Measurements from ENCODE around the gene EGLN3.

Gene EGLN3

DNA sequence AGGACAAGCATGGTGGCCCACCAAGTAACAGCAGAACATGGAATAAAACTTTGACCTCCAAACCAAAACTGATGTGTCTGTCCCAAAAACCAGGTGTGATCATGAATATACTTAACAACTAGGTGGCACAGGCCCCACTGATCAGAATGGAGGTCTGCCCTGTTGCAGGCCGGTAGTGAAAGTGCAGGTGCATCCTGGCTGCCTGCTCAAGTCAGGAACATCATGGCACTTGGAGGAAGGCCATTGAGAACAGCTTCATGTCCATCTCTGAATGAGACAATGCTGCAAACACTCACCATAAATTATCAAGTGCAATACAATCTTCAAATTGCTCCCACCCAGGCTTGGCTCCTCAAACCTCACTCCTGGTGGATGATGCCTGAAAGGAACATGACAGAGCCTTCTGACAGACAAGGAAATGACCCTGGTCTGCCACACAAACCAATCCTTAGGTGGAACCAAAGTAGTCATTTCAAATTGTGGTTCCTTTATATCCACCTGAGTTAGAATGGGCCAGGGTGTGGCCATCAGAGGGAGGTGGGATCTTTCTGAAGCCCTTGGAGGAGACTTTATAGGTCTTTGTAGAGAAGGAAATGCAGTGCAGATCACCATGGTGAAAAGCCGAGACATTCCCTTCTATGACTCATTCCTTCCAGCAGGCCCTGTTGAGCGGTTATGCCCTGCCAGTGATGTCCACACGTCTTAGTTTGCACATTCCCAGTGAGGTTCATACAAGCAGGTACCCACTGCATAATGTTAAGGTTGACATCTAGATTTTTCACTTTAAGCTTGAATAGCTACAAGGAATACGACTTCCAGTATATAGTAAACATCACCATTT lies 36.0 kb downstream of the EGLN3 start:
- DNase-seq (ENCODE audit: low read depth, low spot score), result no peak

DNA sequence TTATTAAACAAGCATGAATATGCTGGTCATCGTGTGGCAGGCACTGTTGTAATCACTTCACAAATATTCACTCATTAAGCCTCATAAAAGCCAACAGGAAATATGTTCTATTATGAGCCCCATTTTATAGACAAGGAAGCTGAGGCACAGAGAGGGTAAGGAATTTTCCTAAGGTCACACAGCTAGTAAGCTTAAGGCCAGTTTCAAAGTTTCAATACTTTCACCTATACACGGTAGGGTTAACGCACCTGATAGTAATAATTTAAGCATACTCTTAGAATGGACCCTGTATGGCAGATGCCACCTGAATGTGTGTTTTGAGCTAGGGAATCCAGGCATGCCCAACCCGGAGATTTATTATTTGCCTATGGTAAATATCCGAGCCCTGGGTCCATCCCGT lies 39.8 kb downstream of the EGLN3 start:
- no peak for DNase-seq (ENCODE audit: low read depth, low spot score)

DNA sequence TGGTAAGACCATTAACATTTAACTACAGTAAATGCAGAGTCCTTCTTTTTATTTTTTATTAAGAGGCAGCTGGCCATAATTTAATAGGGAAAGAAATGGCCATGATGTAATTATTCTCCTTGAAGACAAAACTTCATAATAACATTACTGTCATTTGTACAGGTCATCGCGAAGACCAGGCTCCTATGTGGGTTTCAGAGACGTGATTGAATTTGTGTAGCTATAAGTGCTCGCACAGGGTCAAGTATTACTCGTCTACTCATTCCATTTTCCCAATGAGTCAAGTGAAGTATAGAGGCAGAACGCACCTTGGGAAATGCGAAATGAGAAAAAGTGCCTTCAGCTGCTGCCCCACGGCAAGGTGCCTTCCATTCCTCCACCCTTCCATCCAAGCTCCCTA lies 40.4 kb downstream of the EGLN3 start:
- DNase-seq (ENCODE audit: low read depth, low spot score), result no peak

DNA sequence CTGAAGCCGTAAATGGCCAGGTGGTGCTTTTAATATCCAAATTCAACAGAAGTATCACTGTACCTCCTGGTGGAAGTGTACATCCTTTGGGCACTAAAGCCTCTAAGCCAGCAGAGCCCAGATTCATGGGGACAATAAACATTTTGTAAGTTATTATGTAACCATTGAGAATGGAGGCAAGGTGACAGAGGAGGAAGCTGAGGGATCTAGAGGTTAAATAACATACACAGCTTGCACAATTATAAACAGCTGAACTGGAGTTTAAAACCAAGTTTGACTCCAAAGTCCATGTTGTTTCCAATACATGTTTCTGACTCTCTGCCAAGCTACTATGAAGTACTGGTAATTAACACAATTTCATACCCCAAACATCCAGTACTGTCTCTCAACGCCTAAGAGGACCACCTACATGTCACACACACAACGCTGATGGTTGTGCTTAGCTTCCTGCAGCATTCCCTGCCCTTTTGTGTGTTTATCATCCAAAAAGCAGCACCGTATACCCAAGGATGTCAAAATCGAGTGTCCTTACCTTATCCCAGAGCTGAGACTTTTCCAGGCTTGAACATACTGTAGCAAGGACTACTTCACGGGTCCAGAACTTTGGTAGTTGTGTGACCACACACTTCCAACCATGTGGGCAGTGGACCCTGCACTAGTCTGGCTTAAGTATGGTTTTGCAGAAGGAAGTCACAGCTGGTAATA lies 41.3 kb downstream of the EGLN3 start:
- DNase-seq (ENCODE audit: low read depth, low spot score), result no peak

DNA sequence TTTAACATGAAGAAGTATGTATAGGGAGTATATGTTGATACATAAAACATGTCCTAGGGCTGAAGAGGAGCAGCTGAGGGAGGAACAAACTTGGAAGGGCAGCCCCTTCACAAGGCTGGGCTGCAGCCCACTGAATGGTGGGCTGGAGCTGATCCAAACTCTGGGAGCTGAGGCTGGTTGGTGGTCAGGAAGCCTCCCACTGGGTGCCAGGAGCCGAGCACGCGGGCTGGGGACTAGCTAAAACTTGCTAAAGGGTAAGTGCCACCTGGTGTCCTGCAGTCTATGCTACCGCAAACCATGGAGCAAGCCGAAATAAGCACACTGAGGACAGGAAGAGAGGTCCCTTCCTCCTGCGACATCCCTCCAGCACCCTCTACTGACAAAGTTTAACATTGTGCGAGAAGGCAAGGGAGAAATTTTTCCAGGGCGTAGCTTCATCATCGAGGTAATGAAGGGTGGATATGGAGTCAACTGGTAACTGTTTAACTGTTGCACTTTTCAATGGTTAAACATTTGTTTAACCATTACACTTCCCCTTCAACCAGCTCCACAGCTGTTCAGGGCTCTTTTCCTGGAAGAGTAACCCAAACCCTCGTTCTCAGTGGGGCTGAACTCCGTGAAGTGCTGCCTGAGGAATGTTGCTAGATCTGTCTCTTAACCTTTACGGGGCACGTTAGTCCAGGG lies 42.2 kb downstream of the EGLN3 start:
- DNase-seq (ENCODE audit: low read depth, low spot score), result no peak

DNA sequence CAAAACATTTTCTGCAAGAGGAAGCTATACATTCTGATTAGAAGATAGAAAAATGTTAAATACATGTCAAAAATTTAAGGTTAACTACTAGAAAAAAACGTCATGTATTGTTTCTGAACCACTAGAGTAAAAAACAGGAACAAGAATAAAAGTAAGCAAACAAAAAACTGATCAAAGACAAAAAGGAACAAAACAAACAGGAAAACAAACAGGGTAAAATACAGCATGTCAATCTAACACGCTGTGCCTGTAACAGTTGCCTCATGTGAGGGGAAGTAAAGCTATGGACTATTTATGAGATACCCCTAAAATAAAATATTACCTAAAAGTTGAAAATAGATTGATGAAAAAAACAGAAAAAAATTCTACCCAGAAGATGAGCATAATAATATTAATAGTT lies 43.9 kb downstream of the EGLN3 start:
- no peak for DNase-seq (ENCODE audit: low read depth, low spot score)

DNA sequence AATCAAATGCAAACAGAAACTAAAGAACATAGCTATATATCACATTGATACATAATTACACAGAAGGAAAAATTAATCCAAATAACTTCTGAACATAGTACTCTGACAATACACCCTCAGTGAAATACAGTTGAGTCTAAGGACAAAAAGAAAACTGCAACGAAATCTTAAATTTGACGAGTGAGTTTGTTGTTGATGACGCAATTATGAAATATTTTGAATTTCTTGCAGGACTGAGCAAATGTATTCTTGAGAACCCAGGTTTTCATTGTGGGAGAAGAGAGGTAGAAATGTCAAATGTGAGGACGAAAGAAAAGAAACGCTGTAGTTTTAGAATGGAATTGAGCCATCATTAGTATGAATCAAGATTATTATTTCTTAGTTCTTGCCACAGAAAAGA lies 46.3 kb downstream of the EGLN3 start:
- no peak for DNase-seq (ENCODE audit: low read depth, low spot score)

DNA sequence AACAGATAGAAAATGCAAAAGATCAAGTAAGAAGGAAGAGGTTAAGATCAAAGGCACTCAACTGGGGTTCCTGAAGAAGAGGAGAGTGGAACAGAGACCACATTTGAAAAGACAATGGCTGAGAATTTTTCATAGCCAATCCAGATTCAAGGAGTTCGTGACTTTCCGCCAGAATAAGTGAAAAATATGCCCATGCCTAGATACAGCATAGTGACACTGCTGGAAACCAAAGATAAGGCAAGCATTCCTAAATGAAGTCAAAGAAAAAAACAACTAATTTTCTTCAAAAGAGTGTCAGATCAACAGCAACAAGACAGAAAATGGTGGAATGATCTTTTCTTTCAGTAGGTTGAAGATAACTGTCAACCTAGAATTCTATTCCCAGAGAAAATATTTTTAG lies 47.5 kb downstream of the EGLN3 start:
- no peak for DNase-seq (ENCODE audit: low read depth, low spot score)

DNA sequence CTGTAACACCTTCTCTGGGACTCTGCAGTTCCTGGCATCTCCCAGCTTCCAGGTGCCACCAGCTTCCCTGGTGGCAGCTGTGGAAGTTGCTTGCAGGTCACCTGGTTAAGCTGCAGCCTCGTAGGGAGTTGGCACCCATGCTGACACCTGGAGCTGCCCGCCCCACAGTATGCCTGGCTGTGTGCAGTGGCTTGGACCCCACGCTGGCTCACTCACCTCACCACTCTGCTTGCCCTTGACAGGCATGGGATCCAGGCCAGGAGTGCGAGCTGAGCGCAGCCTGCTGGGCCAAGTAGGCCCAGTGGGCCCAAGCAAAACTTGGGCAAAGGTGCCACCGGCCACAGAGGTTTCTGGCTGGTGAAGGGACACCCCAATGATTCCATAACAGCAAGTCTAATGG lies 48.5 kb downstream of the EGLN3 start:
- DNase-seq (ENCODE audit: low read depth, low spot score), result no peak

DNA sequence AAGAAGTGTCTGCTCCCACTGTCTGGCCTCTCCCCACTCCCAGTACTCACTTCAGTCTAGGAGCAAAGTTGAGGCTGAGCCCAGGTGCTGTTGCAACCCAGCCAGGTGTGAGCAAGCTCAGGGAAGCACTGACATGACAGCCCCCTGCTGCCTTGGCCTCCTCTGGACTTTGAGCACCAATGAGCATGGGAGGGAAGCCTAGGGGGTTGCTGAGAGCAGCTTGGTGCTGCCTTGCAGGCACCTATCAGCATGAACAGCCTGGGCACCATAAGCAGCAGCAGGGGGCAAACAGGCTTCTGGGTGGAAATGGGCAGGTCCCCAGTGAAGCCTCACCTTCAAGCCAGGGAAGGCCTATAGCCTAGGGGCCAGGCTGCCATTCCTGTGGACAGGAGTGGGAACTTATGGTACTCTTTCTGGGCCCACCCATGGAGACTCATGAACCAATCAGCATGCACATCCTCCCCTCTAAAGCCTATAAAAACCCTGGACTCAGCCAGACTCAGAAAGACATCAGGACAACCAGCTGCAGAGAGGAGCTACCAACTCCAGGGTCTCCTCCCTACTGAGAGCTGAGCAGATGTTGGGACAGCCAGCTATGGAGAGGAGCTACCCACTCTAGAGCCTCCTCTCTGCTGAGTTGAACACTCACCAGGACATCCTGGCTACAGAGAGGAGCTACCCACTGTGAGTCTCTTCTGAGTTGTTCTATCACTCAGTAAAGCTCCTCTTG lies 49.3 kb downstream of the EGLN3 start:
- no peak for DNase-seq (ENCODE audit: low read depth, low spot score)

DNA sequence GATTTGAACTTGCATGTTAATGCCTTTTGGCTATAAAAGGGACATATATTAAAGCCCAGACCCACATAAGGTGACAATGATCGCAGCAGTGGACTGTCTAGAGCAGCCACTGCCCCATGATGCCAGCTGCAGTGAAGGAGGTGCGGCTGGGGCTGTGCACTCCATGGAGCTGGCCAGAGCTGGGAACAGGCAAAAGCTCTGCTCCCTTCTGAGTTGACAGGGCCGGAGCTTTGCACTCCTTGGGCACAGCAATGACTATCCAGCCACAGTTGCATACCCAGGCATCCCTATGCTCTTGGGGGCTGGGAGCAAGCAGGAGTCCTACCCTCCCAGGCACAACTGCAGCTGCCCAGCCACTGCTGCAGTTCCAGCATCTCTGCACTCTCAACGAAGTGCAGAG lies 50.2 kb downstream of the EGLN3 start:
- DNase-seq (ENCODE audit: low read depth, low spot score), result no peak

DNA sequence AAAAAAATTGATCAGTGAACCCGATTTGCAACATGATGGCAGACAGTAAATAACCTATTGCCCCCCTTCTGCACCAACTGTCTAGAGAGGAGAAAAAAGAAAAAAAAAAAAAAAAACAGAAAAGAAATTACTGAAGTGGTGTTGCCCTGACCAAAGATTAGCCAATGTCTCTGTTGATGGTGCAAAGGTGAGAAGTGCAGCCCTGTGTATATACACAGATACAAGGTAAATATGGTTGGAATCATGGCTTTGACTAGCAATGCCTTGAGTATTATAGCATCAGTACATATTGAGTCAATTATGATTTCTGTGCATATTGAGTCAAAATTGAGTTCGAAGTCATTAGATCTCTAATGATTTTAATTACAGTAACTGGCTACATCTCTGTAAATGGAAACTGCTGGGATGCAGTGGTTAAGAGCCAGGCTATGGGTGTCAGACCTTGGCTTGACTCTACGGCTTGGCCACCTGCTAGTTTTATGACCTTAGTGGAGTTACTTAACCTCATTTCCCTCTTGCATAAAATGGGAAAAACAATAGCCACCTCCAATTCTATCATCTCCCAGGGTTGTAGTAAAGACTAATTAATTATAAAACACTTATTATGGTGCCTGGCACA lies 51.0 kb downstream of the EGLN3 start:
- DNase-seq (ENCODE audit: low read depth, low spot score), result no peak

DNA sequence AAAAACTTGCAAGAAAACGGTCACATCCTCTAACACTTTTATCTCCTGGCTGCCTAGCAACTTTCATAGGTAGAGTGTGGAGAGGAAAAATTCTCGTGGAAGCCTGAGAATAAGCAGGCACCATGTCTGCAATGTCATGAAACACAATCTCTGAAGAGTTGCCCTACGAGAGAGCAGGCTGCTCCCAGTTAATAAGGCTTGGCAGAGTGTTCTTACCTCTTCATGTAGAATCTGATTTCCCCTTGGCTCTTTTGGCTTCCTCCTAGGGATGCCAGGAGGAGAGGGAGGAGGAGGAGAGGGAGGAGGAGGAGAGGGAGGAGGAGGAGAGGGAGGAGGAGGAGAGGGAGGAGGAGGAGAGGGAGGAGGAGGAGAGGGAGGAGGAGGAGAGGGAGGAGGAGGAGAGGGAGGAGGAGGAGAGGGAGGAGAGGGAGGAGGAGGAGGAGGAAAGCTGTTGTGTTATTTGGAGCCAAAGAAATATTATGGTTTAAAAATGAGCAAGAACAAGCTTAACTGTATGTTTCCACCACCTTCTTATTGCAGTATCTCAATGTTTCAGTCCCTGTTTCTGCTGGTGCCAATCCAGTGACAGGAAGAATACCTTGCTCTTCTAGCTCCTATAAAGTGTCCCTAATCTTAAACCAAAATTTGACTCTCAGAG lies 52.9 kb downstream of the EGLN3 start:
- no peak for DNase-seq (ENCODE audit: low read depth, low spot score)

DNA sequence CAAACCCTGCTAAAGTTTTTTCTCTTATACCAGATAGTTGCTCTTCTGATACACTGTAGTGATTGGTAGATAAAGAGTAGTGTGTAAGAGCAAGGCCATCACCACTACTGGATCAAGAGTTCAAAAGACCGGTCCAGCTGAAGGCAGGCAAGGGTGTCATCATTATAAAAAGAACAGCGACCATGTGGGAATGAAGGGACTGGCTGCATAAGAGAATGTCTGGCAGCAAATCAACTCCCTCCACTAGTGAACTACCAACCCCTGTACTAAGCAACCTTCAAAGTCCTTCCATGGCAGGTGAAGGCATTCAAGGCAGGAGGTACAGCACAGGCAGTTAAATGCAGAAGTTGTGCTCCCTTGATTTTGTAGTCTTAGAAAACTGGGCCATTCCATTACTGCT lies 53.5 kb downstream of the EGLN3 start:
- no peak for DNase-seq (ENCODE audit: low read depth, low spot score)

DNA sequence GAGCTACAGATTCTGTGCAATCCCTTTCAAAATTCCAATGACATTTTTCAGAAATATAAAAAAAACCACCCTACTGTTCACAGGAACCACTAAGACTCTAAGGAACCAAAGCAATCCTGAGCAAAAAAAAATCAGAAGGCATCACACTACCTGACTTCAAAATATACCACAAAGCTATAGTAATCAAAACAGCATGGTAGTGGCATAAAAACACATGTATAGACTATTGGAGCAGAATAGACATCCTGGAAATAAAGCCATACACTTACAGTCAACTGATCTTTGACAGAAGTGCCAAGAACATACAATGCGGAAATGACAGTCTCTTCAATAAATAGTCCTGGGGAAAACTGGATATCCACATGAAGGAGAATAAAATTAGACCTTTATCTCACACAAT lies 56.5 kb downstream of the EGLN3 start:
- DNase-seq (ENCODE audit: low read depth, low spot score), result no peak

DNA sequence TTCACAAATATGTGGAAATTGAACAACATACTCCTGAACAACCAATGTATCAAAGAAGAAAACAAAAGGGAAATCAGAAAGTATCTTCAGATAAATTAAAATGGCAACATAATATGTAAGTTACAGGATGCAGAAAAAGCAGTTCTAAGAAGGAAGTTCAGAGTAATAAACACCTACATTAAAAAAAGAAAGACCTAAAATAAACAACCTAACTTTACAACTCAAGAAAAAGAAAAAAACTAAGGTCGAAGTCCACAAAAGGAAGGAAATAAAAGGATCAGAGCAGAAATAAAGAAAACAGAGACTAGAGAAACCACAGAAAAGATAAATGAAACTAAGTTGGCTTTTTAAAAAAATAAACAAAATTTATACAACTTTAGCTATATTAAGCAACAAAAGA lies 59.2 kb downstream of the EGLN3 start:
- no peak for DNase-seq (ENCODE audit: low read depth, low spot score)

DNA sequence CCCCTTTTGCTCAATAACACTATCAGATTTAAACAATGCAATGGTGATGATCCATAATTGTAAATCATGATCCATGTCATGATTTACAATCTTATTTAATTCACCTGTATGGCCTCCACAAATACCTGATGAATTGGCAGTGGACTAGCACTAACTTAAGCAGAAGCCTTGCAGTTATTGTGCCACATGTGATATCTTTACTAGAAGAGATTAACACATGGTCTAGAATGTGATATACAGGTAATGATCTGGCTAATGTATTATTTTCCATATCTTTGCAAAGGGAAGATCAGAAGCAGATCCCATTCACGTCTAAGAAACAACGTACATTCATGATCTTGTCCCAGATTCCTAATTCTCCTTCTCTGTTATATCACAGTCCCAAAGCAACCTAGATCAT lies 66.0 kb downstream of the EGLN3 start:
- DNase-seq (ENCODE audit: low read depth, low spot score), result no peak

DNA sequence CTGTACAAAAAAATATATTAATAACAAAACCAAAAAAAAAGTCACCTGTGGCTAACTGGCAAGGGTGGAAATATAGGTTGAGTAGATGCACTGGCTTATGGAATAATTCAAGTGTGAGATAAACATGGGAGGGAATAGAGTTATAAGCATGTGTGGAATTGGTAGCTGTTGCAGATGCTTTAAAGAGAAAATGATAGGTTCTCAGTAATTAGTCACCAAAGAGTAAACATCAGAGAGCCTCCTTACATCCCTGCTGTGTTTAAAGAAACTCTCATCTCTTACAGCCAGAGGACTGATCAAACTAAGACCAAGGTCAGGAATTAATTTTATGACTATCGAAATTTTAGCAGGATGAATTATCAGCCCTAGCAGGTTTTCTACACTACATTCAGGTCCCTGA lies 70.5 kb downstream of the EGLN3 start:
- no peak for DNase-seq (ENCODE audit: low read depth, low spot score)

DNA sequence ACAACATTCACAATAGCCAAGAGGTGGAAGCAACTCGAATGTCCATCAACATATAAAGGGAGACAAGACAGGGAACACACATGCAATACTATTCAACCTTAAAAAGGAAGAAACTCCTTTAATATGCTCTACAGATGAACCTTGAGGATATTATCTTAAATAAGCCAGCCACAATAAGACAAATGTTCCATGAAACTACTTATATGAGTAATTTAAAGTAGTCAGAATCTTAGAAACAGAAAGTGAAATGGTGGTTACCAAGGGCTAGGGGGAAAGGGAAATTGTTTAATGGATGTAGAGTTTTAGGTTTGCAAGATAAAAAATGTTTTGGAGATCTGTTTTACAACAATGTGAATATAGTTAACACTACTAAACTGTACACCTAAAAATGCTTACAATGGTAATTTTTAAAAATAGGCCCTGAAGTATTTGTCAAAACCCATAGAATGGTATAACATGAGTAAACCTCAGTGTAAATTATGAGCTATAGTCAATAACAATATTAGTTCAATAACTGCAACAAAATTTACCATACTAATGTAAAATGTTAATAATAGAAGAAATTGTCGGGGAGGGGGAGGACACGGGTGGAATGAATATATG lies 71.1 kb downstream of the EGLN3 start:
- no peak for DNase-seq (ENCODE audit: low read depth, low spot score)

DNA sequence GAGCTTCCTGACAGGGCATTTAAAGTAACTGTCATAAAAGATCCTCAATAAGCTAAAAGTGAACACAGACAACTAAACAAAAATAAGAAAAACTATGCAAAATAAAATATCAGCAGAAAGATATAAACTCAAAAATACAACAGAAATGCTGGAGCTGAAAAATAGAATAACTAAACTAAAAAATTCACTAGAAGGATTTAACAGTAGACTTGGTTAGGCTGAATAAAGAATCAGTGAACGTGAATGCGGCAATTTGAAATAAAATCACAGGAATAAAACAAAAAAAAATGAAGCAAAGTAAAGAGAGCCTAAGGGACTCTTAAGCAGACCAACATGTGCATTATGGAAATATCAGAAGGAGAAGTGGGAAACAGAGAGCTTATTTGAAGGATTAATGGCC lies 74.6 kb downstream of the EGLN3 start:
- no peak for DNase-seq (ENCODE audit: low read depth, low spot score)
